Hematopoietic multipotent progenitor cell treated with erythropoietin and hydrocortisone succinate and interleukin-3 and kit ligand, for 4 days (in vitro differentiated cells): ENCODE results near the gene SPINK1.
"Not testable (repeated sequence)": the region's sequence is repeated elsewhere in the genome, so short reads cannot be mapped to it uniquely, and the experiment has no call there.

Source experiments
- DNase-seq: peaks from one replicate; pipeline ENCODE4 v3.0.0-alpha.2; 2015

SPINK1 gene

DNA sequence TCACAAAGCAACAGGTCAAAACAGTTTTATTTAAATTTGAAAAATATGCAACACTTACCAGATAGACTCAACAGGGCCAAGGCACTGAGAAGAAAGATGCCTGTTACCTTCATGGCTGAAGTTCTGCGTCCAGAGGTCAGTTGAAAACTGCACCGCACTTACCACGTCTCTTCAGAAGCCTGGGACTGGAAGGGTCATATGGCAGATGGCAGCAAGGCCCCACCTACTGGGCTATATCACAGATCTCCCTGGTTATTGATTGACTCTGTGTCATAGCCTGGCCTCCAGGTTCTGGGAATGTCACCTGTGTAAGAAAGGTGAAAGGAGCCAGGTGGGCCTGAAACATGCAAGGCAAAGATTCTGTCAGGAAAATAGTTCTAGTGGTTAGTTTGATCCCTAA, at the start of gene SPINK1:
TSS of gene SPINK1 (minus strand) at position 207 of the 400 bp plus-strand sequence. CDS start at position 113, 94 bp downstream.
- no peak for DNase-seq

DNA sequence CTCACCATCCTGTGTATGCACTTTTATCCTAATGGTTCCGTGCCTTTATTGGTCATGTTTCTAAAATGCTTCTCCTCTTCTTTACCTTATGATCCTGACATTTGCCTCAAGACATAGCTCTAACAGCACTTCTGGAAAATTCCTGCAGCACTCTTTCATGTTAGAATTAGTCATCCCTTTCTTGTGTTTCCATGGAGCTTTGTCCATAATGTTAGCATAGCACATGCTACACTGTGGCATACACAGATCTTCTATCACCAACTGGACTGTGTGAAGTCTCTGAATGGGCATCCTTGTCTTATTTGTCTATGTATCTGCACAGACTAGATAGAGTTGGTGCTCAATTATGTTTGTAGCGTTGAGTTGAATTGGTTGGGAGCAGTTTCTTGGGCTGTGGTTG, 49.0 kb upstream of the SPINK1 start:
- DNase-seq: no peak

DNA sequence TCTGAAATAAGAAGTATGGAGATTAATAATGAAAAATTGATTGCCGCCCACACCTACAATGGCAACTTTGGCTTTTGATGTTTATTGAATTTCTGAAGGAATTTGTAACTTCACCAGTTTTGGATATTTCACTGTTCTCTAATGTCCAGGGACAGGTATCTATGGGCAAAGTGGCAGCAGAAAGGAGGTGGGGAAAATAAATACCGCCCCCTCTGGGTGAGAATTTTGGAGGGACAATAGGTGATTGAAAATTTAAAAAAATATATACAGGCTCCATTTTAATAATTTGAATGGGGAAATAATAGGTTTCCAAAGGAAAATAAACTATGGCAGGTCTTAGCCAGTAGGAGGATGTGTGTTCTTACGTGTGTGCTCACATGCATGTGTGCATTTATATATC, 48.3 kb upstream of the SPINK1 start:
- DNase-seq: no peak

- DNase-seq: no peak
Observed at GRCh38 chr5:147878066-147878759, 46.7 kb upstream of the SPINK1 start, which contains the start of gene SCGB3A2. Gene SCGB3A2, plus strand, starts transcription at chr5:147878711. Its CDS starts 93 bp downstream, at chr5:147878804.

DNA sequence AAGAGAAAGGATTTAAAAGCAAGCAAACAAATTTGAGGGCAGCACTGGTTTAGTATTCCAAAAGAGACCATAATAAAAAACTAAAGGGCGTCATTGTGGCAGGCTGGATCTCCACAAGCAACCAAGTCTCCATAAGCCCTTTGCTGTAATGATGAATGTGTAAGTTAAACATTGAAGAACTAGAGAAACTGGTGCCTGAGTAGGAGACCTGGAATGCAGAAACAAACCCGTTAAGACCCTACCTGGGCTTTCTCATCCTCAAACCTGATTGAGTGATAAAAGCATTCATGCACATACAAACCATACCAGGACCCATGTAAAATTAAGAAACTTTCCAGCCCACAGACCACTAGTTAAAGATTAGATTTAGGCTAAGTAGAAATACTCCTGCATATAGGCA, 45.2 kb upstream of the SPINK1 start:
- DNase-seq: no peak

DNA sequence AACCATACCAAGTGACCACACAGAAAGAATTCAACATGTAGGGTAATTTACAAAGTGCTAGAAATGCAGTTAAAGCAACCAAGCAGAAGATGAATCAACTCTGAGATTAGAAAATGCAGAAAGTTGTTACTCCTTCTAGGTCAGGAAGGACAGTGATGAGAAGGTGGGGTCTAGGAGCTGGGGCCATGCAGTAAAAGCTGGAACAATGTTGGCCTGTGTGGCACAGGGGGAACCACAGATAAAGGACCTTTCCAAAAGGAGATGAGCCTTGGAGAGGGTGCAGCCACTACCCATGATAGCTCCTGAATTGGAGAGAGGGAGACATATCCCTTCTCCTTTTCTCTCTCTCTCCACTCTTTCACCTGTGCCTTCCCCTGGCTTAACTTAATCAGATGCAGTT, 44.7 kb upstream of the SPINK1 start:
- DNase-seq: no peak

DNA sequence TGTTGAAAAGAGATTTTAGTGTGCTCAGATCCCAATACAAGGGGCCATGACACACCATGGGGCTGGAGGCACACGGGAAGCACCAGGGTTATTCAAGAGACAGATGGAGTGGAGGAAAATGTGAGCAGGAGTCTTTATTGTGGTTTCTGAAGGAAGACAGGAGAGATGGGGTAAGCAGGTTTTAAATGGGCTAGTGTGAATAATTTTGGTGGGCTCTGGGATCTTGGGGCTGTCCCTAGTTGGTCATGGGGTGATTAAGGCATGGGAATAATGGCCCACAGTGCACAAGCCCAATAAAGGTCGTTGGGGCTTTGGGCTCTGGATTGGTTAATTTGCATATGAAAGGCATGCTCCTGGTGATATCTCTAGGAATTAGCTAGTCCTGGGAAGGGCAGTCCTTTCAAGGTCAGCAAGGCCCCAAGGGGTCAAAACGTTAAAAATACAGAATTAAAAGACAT, 43.5 kb upstream of the SPINK1 start:
- no peak for DNase-seq

DNA sequence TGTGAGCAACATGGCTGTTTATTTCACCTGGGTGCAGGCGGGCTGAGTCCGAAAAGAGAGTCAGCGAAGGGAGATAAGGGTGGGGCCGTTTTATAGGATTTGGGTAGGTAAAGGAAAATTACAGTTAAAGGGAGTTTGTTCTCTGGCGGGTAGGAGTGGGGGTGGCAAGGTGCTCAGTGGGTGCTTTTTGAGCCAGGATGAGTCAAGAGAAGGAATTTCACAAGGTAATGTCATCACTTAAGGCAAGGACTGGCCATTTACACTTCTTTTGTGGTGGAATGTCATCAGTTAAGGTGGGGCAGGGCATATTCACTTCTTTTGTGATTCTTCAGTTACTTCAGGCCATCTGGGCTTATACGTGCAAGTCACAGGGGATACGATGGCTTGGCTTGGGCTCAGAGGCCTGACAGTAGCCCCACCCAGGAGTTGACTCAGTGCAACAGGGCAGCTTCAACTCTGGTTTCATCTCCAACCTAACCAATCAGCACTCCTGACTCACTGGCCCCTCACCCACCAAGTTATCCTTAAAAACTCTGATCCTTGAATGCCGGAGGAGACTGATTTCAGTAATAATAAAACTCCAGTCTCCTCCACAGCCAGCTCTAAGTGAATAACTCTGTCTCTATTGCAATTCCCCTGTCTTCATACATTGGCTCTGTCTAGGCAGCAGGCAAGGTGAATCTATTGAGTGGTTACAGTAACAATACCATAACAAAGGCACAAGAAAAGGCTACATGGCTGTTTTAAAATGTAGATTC, 42.8 kb upstream of the SPINK1 start:
- not testable (repeated sequence) for DNase-seq

DNA sequence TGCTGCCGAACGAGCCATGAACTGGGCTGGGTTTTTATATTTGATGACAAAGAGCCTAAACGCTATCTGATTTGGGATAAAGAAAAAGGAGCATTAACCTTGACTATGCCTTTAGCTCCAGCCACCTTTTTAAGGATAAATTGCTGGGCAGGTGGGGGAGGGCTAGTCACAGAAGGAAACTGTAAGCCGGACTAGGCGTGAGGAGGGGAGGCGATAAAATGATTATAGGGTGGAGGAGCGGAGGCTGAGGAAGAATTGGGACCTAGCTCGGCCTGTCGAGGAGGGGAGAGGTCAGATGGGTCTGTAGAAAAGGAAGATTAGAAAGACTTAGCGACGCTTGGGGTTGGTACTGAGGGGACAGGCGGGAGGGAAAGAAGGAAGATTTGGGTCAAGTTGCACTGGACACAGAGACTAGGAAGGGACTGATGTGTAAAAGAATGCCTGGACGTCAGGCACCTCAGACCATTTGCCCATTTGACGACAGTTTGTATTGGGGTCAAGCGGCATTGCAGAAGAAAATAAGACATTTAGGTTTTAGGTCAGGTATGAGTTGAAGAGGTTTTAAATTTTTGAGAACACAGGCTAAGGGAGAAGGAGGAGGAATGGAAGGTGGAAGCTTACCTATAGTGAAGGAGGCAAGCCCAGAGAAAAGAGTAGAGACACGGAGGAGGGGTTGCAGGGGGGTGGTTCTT, 41.4 kb upstream of the SPINK1 start:
- not testable (repeated sequence) for DNase-seq

- DNase-seq: not testable (repeated sequence)
Observed at GRCh38 chr5:147871980-147872549, 40.6 kb upstream of the SPINK1 start.

- not testable (repeated sequence) for DNase-seq
Observed at GRCh38 chr5:147869892-147870291, 38.4 kb upstream of the SPINK1 start.

DNA sequence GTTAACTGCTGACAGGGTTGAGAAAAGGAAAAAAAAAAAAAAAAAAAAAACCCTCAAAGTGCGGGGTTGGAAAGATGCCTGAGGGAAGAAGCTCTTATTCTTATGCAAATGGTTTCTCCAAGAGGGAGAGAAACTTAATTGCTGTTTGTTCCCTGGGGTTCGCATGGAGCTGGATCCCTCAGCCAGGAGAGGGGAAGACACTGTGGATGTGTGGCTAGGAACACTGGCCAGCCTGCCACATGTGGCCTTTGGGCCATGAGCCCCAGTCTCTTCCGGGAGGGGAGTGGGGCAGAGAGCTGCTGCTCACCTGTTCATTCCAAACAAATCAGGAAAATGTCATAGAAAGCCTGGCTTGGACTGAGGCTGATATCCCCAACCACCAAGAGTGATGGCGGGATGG, 37.6 kb upstream of the SPINK1 start:
- DNase-seq: no peak

GRCh38 chr5:147863454-147864158, 32.1 kb upstream of the SPINK1 start:
- no peak for DNase-seq

GRCh38 chr5:147860641-147861025, 29.2 kb upstream of the SPINK1 start:
- DNase-seq: no peak

DNA sequence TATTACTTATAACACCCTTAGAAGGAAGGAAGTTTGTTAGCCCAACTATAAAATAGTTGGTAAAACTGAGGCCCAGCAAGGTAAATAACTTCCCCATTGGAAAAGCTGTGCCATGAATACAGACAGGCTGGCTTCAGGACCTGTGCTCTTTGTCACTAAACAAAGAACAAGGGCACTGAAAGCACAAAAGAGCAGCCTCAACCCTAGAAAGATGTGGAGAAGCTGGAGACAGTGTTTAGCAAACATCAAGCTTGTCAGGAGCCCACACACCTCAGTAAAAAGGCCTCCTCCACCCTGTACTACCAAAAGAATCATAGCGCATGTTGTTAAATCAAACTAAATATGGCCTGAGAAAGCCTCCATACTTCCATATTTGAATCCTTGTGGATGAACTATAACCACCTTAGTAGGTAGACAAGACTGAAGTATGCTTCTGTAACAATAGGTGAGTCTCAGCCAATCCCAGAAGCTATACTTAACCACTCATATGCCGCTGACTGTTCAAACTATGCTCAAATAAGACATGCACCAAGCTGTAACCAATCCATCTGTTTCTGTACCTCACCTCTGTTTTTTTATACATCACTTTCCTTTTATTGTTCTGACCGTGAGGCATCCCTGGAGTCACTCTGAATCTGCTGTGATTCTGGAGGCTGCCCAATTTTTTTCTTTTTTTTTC, 28.6 kb upstream of the SPINK1 start:
- DNase-seq: no peak

DNA sequence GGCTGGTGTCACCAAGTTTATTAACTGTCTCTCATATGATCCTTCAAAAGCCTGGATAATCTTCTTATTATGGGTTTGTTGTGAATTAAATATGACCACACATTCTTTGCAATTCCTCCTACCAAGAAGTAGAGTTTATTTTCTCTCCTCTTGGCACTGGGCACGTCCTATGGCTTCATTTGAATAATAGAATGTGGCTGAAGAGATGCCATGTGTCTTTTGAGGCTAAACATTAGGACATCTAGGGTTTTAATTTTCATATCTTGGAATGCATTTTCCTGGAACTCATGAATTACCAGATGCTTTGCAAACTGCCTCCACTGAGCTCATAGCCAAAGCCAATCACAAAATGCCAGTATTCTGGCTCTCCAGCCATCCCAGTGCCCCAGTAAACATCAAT, 27.1 kb upstream of the SPINK1 start:
- DNase-seq: no peak

- DNase-seq: peak; percentile 78
Observed at GRCh38 chr5:147857302-147858129, 26.0 kb upstream of the SPINK1 start.

GRCh38 chr5:147856801-147857200, 25.3 kb upstream of the SPINK1 start:
- DNase-seq: no peak

- no peak for DNase-seq
Observed at GRCh38 chr5:147855774-147856069, 24.3 kb upstream of the SPINK1 start.

GRCh38 chr5:147854894-147855773, 23.7 kb upstream of the SPINK1 start:
- no peak for DNase-seq
